C1 segment of cervical spinal cord (tissue), 14 donors: ENCODE measurements around the gene TKT.
"Not testable (repeated sequence)": the region's sequence is repeated elsewhere in the genome, so short reads cannot be mapped to it uniquely, and the experiment has no call there.

Experiments
- DNase-seq, 14 donors: peaks; one replicate each; lab custom pipeline; 2025; lab: John Stamatoyannopoulos, UW

TKT gene

GRCh38 chr3:53255775-53256703 lies at the start of gene TKT:
Gene TKT (minus strand): TSS chr3:53256022. CDS start chr3:53255942, 80 bp downstream.
- peak; percentile 3 to 87 (median 68) for DNase-seq

- DNase-seq = no peak
These were observed 48.1 kb upstream of the TKT start for GRCh38 chr3:53303957-53304356.

GRCh38 chr3:53303549-53303948 lies 47.7 kb upstream of the TKT start:
- peak in 1 of 14 donors; percentile 46 for DNase-seq

- no peak for DNase-seq
These were observed 45.0 kb upstream of the TKT start for GRCh38 chr3:53300826-53301225.

- DNase-seq = peak in 1 of 14 donors; percentile 31
These were observed 43.8 kb upstream of the TKT start for GRCh38 chr3:53299611-53300023.

GRCh38 chr3:53295410-53295809 lies 39.6 kb upstream of the TKT start:
- DNase-seq = no peak

GRCh38 chr3:53293867-53294266 lies 38.0 kb upstream of the TKT start:
- peak in 1 of 14 donors; percentile 3 for DNase-seq

GRCh38 chr3:53288214-53288613 lies 32.4 kb upstream of the TKT start:
- DNase-seq = no peak

- DNase-seq = peak in 3 of 14 donors; percentile 6 to 32 (median 15)
These were observed 31.4 kb upstream of the TKT start for GRCh38 chr3:53287131-53287629.

GRCh38 chr3:53286727-53287126 lies 30.9 kb upstream of the TKT start:
- no peak for DNase-seq

GRCh38 chr3:53282581-53282980 lies 26.8 kb upstream of the TKT start:
- DNase-seq = no peak

- DNase-seq = no peak
These were observed 22.8 kb upstream of the TKT start for GRCh38 chr3:53278667-53279066.

GRCh38 chr3:53274938-53275605 lies 19.2 kb upstream of the TKT start:
- no peak for DNase-seq

GRCh38 chr3:53273146-53273670 lies 17.4 kb upstream of the TKT start:
- DNase-seq = no peak

- peak in 12 of 14 donors; percentile 39 to 89 (median 74) for DNase-seq
These were observed 14.4 kb upstream of the TKT start for GRCh38 chr3:53269888-53270880.

GRCh38 chr3:53269193-53269592 lies 13.4 kb upstream of the TKT start:
- not testable (repeated sequence) for DNase-seq

- no peak for DNase-seq
These were observed 11.9 kb upstream of the TKT start for GRCh38 chr3:53267766-53268165.

- peak in 1 of 14 donors; percentile 78 for DNase-seq
These were observed 8.9 kb upstream of the TKT start for GRCh38 chr3:53264718-53265117.

GRCh38 chr3:53263907-53264306 lies 8.1 kb upstream of the TKT start:
- DNase-seq = no peak

GRCh38 chr3:53261712-53262111 lies 5.9 kb upstream of the TKT start:
- DNase-seq = no peak

- no peak for DNase-seq
These were observed 4.5 kb upstream of the TKT start for GRCh38 chr3:53260286-53260785.
